HG03139 (cell line): ENCODE data around the gene SETDB1.
"Not testable (repeated sequence)": the region's sequence is repeated elsewhere in the genome, so short reads cannot be mapped to it uniquely, and the experiment has no call there.

Experiments
- ATAC-seq: cut with Tn5 transposase; IDR thresholded peaks from one replicate; pipeline ENCODE4 v1.9.1; 2021; ENCODE audit not compliant: unreplicated experiment

Gene SETDB1

GRCh38 chr1:150926097-150926741, at the start of gene SETDB1:
Gene SETDB1 (plus strand): TSS chr1:150926363. CDS start chr1:150927715, 1,352 bp downstream.
- peak; percentile 81 for ATAC-seq

DNA sequence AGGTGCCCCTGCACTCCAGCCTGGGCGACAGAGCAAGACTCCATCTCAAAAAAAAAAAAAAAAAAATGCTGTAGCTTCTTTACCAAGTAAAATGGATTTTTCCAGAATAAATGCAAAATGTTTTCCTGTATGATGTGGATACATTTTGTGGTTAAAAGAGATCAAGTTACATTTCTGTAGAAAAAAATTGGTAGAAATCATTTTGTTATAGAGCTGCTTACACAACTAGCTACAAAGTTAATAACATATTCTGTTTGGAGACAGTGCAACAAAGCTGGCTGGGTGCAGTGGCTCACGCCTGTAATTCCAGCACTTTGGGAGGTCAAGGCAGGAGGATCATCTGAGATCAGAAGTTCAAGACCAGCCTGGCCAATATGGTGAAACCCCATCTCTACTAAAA, 47.2 kb upstream of the SETDB1 start:
- ATAC-seq = not testable (repeated sequence)

DNA sequence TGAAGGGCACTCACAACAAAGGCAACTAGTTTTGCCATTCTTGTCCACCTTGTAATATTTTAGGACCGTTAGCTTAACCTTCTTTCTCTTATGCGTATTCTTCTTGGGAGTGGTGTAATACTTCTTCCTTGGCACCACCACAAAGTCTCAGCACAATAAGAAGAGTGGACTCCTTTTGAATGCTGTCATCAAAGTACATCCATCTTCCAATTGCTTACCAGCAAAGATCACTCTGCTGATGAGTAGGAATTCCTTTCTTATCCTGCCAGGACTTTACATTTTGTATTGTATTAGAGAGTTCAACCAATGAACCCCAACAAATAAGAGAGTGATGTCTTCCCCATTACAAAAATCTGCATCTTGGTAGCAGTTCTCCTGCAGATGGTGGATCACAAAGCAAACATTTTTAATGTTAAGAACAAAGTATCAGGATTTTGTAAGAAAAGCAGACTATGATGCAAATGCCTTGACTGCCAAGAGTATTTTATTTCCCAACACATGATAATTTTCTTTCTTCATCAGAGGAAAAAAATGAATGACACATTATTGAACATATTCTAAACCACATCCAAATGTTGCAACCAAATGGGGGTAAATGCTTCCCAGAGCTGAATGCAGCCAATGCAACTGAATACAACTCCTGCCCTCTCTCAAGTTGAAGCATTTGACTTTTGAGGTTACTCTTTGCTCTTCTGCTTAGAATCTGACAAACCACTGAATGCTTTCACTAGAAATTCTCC, 44.7 kb upstream of the SETDB1 start:
- no peak for ATAC-seq

DNA sequence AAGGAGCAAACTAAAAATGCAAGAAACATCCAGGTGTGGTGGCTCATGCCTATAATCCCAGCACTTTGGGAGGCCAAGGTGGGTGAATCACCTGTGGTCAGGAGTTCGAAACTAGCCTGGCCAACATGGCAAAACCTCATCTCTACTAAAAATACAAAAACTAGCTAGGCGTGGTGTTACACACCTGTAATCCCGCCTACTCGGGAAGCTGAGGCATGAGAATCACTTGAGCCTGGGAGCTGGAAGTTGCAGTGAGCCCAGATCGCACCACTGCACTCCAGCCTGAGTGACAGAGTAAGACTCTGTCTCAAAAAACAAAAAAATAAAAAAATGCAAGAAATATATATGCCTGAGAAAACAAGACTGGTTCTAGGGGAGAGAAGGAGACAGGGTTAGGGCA, 43.0 kb upstream of the SETDB1 start:
- ATAC-seq = not testable (repeated sequence)

GRCh38 chr1:150887018-150887417, 39.1 kb upstream of the SETDB1 start, which contains the start of gene CTXND2:
Gene CTXND2 (plus strand): TSS chr1:150887136. CDS start chr1:150912315, 25,179 bp downstream.
- no peak for ATAC-seq

DNA sequence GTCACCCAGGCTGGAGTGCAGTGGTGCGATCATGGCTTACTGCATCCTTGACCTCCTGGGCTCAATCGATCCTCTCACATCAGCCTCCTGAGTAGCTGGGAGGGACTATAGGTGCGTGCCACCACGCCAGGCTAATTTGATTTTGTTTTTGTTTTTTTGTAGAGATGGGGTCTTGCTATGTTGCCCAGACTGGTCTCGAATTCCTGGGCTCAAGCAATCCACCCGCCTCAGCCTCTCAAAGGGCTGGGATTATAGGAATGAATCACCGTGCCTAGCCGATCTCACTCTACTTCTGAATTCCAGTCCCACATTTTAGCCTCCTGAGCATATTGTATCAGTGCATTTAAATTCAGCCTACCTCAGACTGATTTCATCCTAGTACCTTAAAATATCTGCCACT, 37.4 kb upstream of the SETDB1 start:
- no peak for ATAC-seq

- ATAC-seq = no peak
Measured at GRCh38 chr1:150890033-150890416, 36.1 kb upstream of the SETDB1 start.

- ATAC-seq = no peak
Measured at GRCh38 chr1:150893336-150893913, 32.7 kb upstream of the SETDB1 start.

DNA sequence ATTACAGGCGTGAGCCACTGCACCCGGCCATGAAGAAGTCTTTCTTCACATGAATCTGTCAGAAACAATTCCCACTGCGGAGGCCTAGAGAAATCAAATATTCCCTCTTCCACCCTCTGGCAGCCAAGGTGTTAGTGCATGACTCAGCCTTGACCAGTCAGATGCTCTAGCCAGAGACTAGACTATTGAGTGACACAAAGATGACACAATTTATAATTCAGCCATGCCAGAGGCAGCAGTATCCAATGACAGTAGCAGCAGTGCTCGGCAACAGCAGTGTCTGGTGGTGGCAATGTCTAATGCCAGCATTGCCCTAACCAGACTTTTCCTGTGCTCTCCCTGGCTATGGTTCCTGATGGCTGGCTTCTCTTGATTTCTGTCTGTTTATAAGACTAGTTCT, 30.5 kb upstream of the SETDB1 start:
- no peak for ATAC-seq

GRCh38 chr1:150899795-150900194, 26.4 kb upstream of the SETDB1 start:
- ATAC-seq = not testable (repeated sequence)

- no peak for ATAC-seq
Measured at GRCh38 chr1:150902346-150902745, 23.8 kb upstream of the SETDB1 start.

- ATAC-seq = no peak
Measured at GRCh38 chr1:150902751-150903150, 23.4 kb upstream of the SETDB1 start.

DNA sequence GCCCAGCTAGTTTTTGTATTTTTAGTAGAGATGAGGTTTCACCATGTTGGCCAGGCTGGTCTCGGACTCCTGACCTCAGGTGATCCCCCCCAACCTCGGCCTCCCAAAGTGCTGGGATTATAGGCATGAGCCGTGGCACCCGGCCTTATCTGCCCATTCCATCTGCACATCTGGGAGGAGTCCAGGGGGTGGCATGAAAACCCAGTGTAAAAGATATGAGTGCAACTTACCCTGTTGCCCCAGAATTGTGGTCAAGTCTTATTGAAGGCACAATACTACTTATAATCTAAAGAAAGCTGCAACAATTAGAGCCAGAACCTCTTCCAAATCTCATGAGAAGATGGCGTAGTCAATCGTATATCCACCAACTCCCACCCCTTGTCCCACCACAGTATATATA, 20.9 kb upstream of the SETDB1 start:
- ATAC-seq = no peak

- ATAC-seq = no peak
Measured at GRCh38 chr1:150906329-150906728, 19.8 kb upstream of the SETDB1 start.

DNA sequence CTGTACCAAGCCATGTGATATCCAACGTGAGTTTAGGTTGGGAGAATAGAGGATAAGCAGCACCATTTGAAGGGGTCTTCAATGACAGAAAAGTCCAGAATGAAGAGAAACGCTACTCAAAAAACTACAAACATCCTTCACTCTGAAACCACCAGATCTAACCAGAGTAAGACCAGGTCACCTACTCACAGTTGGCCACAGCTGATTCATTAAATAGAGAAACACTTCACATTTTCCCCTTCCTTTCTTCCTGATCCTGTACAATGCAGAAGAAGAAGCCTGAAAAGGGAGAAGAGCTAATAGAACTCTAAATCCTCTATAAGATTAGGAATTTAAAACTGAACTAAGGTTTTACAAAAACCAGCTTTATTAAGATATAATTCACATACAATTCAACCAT, 19.4 kb upstream of the SETDB1 start:
- ATAC-seq = no peak

DNA sequence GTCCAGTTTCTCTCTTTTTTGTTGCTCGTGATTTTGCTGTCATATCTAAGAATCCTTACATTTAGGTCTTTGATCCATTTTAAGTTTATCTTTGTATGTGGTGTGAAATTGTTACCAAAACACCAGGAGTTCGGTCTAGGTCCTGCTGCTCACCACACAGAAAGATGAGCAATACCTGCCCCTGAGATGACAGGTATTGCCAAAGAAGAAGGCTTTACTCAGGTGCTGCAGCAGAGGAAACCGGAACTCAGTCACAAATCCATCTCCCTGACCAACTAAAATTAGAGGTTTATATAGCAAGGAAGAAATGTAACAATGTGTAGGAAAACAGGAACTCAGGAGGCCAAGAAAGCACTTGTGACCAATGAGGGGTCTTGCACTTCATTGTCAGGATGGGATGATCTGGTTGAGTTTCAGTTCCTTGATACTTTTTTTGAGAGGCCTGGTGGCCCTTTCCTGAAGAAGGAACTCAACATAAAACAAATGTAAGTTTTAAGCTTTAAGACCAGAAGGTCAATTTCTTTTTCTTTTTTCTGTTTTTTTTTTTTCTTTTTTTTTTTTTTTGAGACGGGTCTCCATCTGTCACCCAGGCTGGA, 16.5 kb upstream of the SETDB1 start:
- ATAC-seq = no peak

- ATAC-seq = no peak
Measured at GRCh38 chr1:150912623-150913022, 13.5 kb upstream of the SETDB1 start.

- ATAC-seq = no peak
Measured at GRCh38 chr1:150917387-150917786, 8.8 kb upstream of the SETDB1 start.

DNA sequence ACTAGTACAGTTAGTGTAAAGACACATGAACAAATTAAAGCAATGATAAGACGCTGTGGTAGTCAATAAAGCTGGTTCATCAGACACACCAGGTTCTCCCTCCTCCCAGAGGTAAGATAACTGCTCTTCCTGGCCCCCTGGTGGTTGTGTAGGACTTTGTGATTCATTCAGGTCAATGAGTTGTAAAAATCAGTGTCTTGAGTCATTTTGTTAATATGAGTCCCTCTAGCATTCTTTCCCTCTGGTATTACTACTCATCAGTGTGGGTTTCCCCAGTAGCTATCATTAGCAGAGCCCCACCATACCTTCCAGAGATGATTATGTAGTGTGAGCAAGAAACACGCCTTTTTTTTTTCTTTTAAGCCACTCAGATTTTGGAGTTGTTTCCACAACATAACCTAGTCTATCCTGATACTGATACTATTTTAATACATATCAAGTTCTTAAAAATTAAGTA, 3.6 kb upstream of the SETDB1 start:
- ATAC-seq = no peak

DNA sequence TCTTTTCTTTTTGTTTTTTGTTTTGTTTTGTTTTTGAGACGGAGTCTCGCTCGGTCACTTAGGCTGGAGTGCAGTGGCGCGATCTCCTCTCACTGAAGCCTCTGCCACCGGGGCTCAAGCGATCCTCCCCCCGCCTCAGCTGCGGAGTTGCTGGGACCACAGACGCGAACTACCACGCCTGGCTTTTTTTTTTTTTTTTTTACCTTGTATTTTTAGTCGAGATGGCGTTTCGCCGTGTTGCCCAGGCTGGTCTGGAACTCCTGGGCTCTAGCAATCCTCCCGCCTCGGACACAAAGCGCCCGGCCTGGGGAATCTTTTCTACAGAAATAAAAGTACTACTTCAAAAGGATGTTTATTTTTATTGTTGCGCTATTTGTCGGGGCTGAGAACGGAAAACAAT, 1.1 kb upstream of the SETDB1 start:
- ATAC-seq = no peak

DNA sequence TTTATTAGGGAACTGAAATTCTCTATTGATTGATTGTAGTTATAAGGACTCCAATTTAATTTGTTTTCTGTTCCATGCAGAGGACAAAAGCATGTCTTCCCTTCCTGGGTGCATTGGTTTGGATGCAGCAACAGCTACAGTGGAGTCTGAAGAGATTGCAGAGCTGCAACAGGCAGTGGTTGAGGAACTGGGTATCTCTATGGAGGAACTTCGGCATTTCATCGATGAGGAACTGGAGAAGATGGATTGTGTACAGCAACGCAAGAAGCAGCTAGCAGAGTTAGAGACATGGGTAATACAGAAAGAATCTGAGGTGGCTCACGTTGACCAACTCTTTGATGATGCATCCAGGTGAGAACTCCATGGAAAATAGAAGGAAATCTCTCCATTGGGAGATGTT, 1.5 kb downstream of the SETDB1 start:
- ATAC-seq = no peak

DNA sequence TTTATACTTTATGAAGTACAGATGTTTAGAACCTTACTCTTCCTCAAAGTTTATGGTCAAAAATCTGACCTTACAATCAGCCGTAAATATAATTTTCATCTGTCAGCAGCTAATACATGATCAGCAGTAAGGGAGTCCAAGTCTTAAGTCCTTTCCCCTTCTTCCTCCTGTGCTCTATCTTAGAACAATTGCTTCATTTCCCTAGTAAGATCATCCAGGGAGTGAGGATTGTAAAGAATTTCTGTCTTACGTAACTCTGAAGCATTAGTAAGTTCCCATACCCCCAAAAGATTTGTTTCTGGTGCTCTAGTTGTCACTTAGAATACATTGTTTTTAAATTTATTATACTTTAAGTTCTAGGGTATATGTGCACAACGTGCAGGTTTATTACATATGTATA, 2.1 kb downstream of the SETDB1 start:
- no peak for ATAC-seq
